Tibial artery (tissue), 4 donors: ENCODE measurements around the gene ABITRAM.

Experiments used
- DNase-seq, 2 donors: peaks; one replicate each; pipeline ENCODE4 v3.0.0-alpha.2; 2019
- H3K27ac ChIP-seq, 2 donors: fragments of 200-600 bp; sonication (generic) in 1 of 2; 1 replicate in 1 of 2; 2 replicates in 1 of 2; pipeline ENCODE4 v1.5.1; 2018 to 2019; ENCODE audit warnings: mild to moderate bottlenecking in 1 of 2
- H3K27me3 ChIP-seq, 2 donors: fragments of 200-600 bp; sonication (generic) in 1 of 2; one replicate each; pipeline versions ENCODE4 v1.5.1 to v1.6.0; 2016 to 2019
- H3K36me3 ChIP-seq, 3 donors: fragments of 200-600 bp; sonication (generic) in 2 of 3; one replicate each; pipeline ENCODE4 v1.5.1; 2016 to 2019; ENCODE audit warnings: mild to moderate bottlenecking in 2 of 3
- H3K4me1 ChIP-seq, 4 donors: fragments of 200-600 bp; sonication (generic) in 2 of 4; 1 replicate in 3 of 4; 2 replicates in 1 of 4; pipeline ENCODE4 v1.5.1; 2016 to 2019
- H3K4me3 ChIP-seq, 2 donors: fragments of 200-600 bp; sonication (generic) in 1 of 2; 1 replicate in 1 of 2; 2 replicates in 1 of 2; pipeline ENCODE4 v1.5.1; 2018 to 2019; ENCODE audit warnings: mild to moderate bottlenecking in 2 of 2
- H3K9me3 ChIP-seq, 3 donors: fragments of 200-600 bp; sonication (generic) in 1 of 3; one replicate each; pipeline ENCODE4 v1.5.1; 2016 to 2019
- intact Hi-C: fragments of 100-400 bp; cut with DNase I; formaldehyde crosslinking; loops from one replicate; pipeline ENCODE4 v1.15.0; 2023; ENCODE audit warnings: low total_unique reads
- TF ChIP-seq, protein P1 (sequence below), 2 experiments: fragments of 200-600 bp in 1 of 2; fragments of 450-650 bp in 1 of 2; IDR thresholded peaks; one replicate each; pipeline ENCODE4 v1.5.1; 2017 to 2019; ENCODE audit warnings: antibody characterized with exemption in 2 of 2, mild to moderate bottlenecking in 1 of 2, moderate library complexity in 1 of 2

ABITRAM gene

DNA sequence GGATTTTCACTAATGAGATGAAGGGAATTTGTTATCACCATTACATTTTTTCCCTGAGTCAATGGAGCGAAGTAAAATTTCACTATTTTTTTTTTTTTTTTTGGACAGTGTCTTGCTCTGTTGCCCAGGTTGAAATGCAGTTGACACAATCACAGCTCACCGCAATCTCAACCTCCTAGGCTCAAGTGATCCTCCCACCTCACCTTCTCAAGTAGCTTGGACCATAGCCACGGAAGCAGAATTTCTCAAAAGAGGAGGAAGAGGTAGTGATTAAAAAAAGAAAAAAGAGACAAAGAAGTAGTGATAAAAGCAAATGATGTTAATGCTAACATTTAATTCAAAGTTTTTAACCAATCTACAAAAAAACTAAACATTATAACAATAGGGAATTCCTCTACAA, 30.0 kb upstream of the ABITRAM start:
- intact Hi-C loops = no loop called here
- Histone ChIP-seq H3K27ac (no peak overlapping the region), H3K4me3 (no peak overlapping the region), H3K4me1 (no peaks in the 10 kb centered on the region), H3K36me3 (peaks cover 88 to 100% (median 92%) of the 10 kb centered on the region in 3 donors), H3K9me3 (no peaks in the 10 kb centered on the region), H3K27me3 (no peaks in the 10 kb centered on the region)
- DNase-seq = no peak
- TF ChIP-seq, protein P1, sequence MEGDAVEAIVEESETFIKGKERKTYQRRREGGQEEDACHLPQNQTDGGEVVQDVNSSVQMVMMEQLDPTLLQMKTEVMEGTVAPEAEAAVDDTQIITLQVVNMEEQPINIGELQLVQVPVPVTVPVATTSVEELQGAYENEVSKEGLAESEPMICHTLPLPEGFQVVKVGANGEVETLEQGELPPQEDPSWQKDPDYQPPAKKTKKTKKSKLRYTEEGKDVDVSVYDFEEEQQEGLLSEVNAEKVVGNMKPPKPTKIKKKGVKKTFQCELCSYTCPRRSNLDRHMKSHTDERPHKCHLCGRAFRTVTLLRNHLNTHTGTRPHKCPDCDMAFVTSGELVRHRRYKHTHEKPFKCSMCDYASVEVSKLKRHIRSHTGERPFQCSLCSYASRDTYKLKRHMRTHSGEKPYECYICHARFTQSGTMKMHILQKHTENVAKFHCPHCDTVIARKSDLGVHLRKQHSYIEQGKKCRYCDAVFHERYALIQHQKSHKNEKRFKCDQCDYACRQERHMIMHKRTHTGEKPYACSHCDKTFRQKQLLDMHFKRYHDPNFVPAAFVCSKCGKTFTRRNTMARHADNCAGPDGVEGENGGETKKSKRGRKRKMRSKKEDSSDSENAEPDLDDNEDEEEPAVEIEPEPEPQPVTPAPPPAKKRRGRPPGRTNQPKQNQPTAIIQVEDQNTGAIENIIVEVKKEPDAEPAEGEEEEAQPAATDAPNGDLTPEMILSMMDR (IDR thresholded peaks at IDR 0.05) = no peak

DNA sequence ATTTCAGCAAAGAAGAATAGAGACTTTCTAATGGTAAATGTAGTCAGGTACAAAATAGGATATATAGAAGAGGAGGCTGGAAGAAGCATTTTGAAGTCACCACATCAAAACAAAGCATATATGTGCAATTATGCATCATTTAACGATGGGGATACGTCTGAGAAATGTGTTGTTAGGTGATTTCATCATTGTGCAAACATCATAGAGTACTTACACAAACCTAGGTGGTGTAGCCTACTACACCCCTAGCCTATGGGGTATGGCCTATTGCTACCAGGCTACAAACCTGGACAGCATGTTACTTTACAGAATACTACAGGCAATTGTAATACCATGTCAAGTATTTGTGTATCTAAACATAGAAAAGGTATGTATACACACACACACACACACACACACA, 28.7 kb upstream of the ABITRAM start:
- H3K27ac ChIP-seq = no peak overlapping the region
- H3K36me3 ChIP-seq = peaks cover 91 to 100% (median 94%) of the 10 kb centered on the region in 3 donors
- DNase-seq = no peak
- H3K4me1 ChIP-seq = no peaks in the 10 kb centered on the region
- TF ChIP-seq, protein P1 (IDR thresholded peaks at IDR 0.05) = no peak
- intact Hi-C loops = no loop called here
- no peaks in the 10 kb centered on the region for H3K9me3 ChIP-seq
- H3K27me3 ChIP-seq = no peaks in the 10 kb centered on the region
- no peak overlapping the region for H3K4me3 ChIP-seq

DNA sequence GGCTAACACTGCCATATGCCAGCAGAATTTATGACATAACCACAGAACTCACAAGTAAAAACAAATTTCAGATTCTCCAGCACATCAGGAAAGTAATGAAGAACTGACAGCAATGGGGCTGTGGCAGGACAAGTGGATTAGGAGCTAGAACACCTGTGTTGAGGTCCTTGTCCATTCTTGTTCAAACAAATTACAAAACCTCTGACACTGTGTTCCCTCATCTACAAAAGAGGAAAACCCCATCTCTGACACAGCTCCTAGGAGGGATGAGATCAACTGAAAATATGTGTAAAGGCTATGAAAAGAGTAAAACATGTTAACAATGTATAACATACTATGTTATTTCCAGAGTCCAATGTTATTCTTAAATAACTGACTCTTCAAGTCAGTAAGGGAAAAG, 23.8 kb upstream of the ABITRAM start:
- H3K4me3 ChIP-seq = no peak overlapping the region
- no peaks in the 10 kb centered on the region for H3K4me1 ChIP-seq
- no peaks in the 10 kb centered on the region for H3K9me3 ChIP-seq
- no peak overlapping the region for H3K27ac ChIP-seq
- H3K27me3 ChIP-seq = no peaks in the 10 kb centered on the region
- TF ChIP-seq, protein P1 (IDR thresholded peaks at IDR 0.05) = no peak
- no peak for DNase-seq
- intact Hi-C loops = no loop called here
- peaks cover 81 to 96% (median 85%) of the 10 kb centered on the region in 3 donors for H3K36me3 ChIP-seq

DNA sequence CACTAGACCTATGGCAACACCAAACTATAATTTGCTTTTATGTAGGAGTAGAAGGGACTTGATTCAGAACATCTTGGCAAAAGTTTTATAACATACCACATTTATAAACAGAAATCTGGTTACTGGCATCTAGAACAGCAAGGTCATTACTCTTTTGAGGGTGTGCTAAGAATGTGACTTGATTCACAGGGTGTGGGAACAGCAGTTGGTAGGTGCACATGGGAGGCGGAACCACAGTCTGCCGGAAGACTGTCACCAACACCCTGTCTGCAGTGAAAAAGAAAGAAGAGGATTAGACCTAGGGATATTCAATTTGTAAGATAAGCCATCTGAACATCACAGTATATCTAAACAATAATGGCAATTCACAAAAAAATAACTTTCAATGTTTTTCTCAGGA, 23.3 kb upstream of the ABITRAM start:
- H3K4me3 ChIP-seq = no peak overlapping the region
- intact Hi-C loops = no loop called here
- H3K27ac ChIP-seq = no peak overlapping the region
- H3K36me3 ChIP-seq = peaks cover 81 to 96% (median 85%) of the 10 kb centered on the region in 3 donors
- TF ChIP-seq, protein P1 (IDR thresholded peaks at IDR 0.05) = no peak
- no peak for DNase-seq
- no peaks in the 10 kb centered on the region for H3K4me1 ChIP-seq
- H3K9me3 ChIP-seq = no peaks in the 10 kb centered on the region
- no peaks in the 10 kb centered on the region for H3K27me3 ChIP-seq

DNA sequence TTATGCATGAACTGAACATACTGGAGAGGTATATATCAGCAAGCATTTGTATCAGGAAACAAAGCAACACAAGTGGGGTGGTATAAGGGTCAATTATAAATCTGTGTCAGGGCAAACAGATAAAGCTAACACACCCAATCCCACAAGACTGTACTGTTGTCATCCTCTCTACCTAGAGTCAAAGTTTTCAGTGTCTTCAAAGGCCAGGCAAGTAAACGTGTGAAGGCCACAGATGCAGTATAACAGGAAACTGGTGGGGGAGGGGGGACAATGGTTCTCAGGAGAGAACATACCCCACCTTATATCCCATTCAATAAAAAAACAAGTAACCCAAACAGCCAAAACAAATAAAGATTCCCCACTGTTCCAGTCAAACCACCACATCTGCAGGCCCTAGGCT, 22.4 kb upstream of the ABITRAM start:
- intact Hi-C loops = no loop called here
- Histone ChIP-seq H3K9me3 (no peaks in the 10 kb centered on the region), H3K27me3 (no peaks in the 10 kb centered on the region), H3K4me1 (no peaks in the 10 kb centered on the region), H3K27ac (no peak overlapping the region), H3K4me3 (no peak overlapping the region), H3K36me3 (peaks cover 79 to 96% (median 84%) of the 10 kb centered on the region in 3 donors)
- TF ChIP-seq, protein P1 (IDR thresholded peaks at IDR 0.05) = no peak
- DNase-seq = no peak

DNA sequence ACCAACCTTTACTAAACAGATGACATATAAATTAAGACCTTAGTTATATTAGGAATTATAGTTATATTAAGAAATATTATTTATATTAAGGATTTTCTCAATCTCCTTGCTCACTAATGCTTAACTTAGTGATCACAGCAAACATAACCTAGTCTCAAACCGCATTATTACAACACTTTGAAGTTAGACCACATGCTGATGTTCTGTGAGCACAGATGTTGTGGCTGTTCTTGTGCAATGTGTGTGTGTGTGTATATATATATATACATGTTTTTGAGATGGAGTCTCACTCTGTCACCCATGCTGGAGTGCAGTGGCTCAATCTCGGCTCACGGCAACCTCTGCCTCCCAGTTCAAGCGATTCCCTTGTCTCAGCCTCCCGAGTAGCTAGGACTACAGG, 20.8 kb upstream of the ABITRAM start:
- no peak for DNase-seq
- H3K4me3 ChIP-seq = no peak overlapping the region
- H3K36me3 ChIP-seq = peaks cover 78 to 96% (median 85%) of the 10 kb centered on the region in 3 donors
- no peaks in the 10 kb centered on the region for H3K9me3 ChIP-seq
- H3K4me1 ChIP-seq = no peaks in the 10 kb centered on the region
- H3K27ac ChIP-seq = no peak overlapping the region
- TF ChIP-seq, protein P1 (IDR thresholded peaks at IDR 0.05) = no peak
- no peaks in the 10 kb centered on the region for H3K27me3 ChIP-seq
- intact Hi-C loops = no loop called here
